H1 (cell line): Measurements from ENCODE around the gene RNASE11. TPM values are rescaled to one million over a fixed set of nuclear protein-coding genes. Genes with fewer than 3 reads are reported as not detected.

ENCODE experiments used
- BRCA1 ChIP-seq: IDR thresholded peaks from 2 replicates; pipeline ENCODE4 v1.6.1; 2012; ENCODE audit warnings: low read depth, low read length, improper control_type of control experiment
- JUN ChIP-seq: IDR thresholded peaks from 2 replicates; pipeline ENCODE4 v1.6.1; 2011; ENCODE audit warnings: low read depth, mild to moderate bottlenecking, improper control_type of control experiment, low read length
- polyA plus RNA-seq, 7 experiments: library from polyadenylated mRNA; depleted of rRNA in 3 of 7; stranded (reverse) in 5 of 7; unstranded in 2 of 7; fragments of >200 nt in 5 of 7; fragments of 200-250 nt in 2 of 7; gene quantifications; 1 replicate in 5 of 7; 2 replicates in 1 of 7; 4 replicates in 1 of 7; pipeline versions ENCODE4 v1.2.1 to v1.2.3, GENCODE V29; 2011 to 2013; ENCODE audit warnings: missing spikeins in 2 of 7, mixed read lengths in 2 of 7
- total RNA-seq: library from RNA; stranded (reverse); fragmentation: NEBNext Ultra II Directional; extraction: Animal tissue kit (Norgen Biotek cat#: 25700); gene quantifications from 2 replicates; pipeline ENCODE4 v1.2.1, GENCODE V29; 2021
- TF ChIP-seq, protein P1 (sequence below): IDR thresholded peaks from 2 replicates; pipeline ENCODE4 v1.6.1; 2012; ENCODE audit warnings: low read length, inconsistent platforms

Gene RNASE11
- total and polyA plus RNA-seq, 2 of the 8 experiments (the other 6 are each of a cell fraction or from before 2014, with no cell fraction given), result not detected

DNA sequence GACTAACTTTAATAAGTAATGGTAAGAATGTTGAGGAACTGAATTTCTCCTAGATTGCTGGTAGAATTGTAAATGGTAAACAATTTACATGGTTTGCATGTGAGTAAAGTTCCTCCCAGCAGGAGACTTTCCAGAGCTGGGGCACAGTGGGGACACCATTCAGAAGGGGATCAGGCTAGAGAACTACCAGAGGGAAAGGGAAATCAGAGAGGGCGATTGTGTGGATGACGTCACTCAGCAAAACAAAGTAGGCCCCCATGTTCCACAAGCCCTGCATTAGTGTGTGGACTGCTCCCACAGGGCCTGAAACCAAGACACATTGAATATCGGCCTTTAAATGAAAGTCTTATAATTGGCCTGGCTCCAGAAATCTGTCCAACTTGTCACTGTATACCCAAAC lies 9.5 kb downstream of the RNASE11 start (continued):
- TF ChIP-seq, protein P1, sequence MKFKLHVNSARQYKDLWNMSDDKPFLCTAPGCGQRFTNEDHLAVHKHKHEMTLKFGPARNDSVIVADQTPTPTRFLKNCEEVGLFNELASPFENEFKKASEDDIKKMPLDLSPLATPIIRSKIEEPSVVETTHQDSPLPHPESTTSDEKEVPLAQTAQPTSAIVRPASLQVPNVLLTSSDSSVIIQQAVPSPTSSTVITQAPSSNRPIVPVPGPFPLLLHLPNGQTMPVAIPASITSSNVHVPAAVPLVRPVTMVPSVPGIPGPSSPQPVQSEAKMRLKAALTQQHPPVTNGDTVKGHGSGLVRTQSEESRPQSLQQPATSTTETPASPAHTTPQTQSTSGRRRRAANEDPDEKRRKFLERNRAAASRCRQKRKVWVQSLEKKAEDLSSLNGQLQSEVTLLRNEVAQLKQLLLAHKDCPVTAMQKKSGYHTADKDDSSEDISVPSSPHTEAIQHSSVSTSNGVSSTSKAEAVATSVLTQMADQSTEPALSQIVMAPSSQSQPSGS, result peak; percentile 90
- TF ChIP-seq JUN (peak; percentile 89), BRCA1 (no peak; the same call in 1 of the 2 replicates)
